ENCODE results near the gene NTRK3.

The NTRK3 gene

GRCh38 chr15:88021601-88022000 lies 234.9 kb downstream of the NTRK3 start:
- no peak for DNase-seq

GRCh38 chr15:88020806-88021205 lies 235.7 kb downstream of the NTRK3 start:
- DNase-seq = no peak

GRCh38 chr15:88019656-88020055 lies 236.9 kb downstream of the NTRK3 start:
- DNase-seq = no peak

- DNase-seq = no peak
Observed at GRCh38 chr15:88018869-88019641, 237.5 kb downstream of the NTRK3 start.

GRCh38 chr15:88017753-88018152 lies 238.8 kb downstream of the NTRK3 start:
- DNase-seq = no peak

- no peak for DNase-seq
Observed at GRCh38 chr15:88016406-88016805, 240.1 kb downstream of the NTRK3 start.

- no peak for DNase-seq
Observed at GRCh38 chr15:88015228-88015860, 241.2 kb downstream of the NTRK3 start.

GRCh38 chr15:88014454-88015160 lies 241.9 kb downstream of the NTRK3 start:
- no peak for DNase-seq

GRCh38 chr15:88013111-88013510 lies 243.4 kb downstream of the NTRK3 start:
- DNase-seq = no peak

GRCh38 chr15:88012688-88013087 lies 243.9 kb downstream of the NTRK3 start:
- no peak for DNase-seq

- no peak for DNase-seq
Observed at GRCh38 chr15:88012233-88012632, 244.3 kb downstream of the NTRK3 start.

- DNase-seq = no peak
Observed at GRCh38 chr15:88011533-88011932, 245.0 kb downstream of the NTRK3 start.

- DNase-seq = no peak
Observed at GRCh38 chr15:88006146-88006545, 250.4 kb downstream of the NTRK3 start.

GRCh38 chr15:88004399-88004798 lies 252.1 kb downstream of the NTRK3 start:
- no peak for DNase-seq

- no peak for DNase-seq
Observed at GRCh38 chr15:88003541-88004327, 252.8 kb downstream of the NTRK3 start.

- DNase-seq = peak; percentile 49
Observed at GRCh38 chr15:88002706-88003105, 253.8 kb downstream of the NTRK3 start.

- DNase-seq = no peak
Observed at GRCh38 chr15:87998630-87999029, 257.9 kb downstream of the NTRK3 start.

GRCh38 chr15:87986776-87987175 lies 269.8 kb downstream of the NTRK3 start:
- no peak for DNase-seq

- no peak for DNase-seq
Observed at GRCh38 chr15:87985451-87985850, 271.1 kb downstream of the NTRK3 start.

GRCh38 chr15:87981969-87982368 lies 274.6 kb downstream of the NTRK3 start:
- DNase-seq = no peak

- DNase-seq = no peak
Observed at GRCh38 chr15:87977907-87978306, 278.6 kb downstream of the NTRK3 start.

GRCh38 chr15:87976552-87976951 lies 280.0 kb downstream of the NTRK3 start:
- DNase-seq = no peak
